ENCODE data around the gene SH3BP2.

SH3BP2 gene

DNA sequence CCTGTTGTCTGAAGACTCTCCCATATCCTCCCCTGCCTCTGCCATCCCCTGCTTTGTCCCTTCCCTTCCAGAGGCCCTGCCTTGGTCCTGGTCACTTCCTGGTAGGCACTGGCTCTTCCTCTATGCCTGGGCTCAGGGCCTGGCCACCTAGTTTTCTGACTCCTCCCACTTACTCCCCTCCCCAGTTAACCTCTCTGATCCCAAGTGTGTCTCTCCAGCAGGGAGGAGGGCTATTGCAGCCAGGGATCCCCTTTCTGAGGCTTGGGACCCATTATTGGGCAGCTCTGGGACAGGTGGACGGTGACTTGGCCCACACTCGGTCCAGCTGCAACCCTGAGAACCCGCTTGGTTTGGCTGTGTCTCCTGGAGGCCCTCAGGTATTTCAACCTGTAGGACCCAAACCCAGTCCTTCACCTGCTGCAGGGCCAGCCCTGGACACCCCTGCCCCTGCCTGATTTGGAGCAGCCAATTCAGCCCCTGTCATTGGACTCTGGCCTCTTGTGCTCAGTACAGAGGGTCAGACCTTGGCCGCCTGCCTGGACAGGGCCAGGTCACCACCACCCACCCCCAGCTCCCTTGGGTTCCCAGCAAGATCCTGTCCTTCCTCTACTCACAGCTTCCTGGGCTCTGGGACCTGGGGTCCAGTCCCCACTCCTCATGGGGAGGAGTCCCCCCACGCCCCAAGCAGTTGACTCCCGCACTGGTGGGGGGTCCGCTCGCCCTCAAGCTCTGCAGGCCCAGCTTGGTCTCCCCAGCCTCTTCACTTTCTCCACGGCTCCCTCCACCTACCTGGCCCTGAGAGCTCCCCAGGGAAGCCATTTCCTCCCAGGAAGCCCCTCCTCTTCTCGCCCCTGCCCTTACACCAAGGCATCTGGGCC lies 1.1 kb upstream of the SH3BP2 start:
- Histone ChIP-seq H2BK120ac (ENCODE audit: insufficient read depth, low read length, poor library complexity) (no peak overlapping the region), H4K8ac (ENCODE audit: low read depth, low read length) (no peak overlapping the region), H3K4me1 (ENCODE audit: control insufficient read depth in 1 of 2, insufficient read depth in 2 of 2, low read length in 2 of 2) (peaks cover 18 to 29% of the 10 kb centered on the region in 2 experiments), H3K18ac (ENCODE audit: low read length) (no peak overlapping the region), H3K27ac (ENCODE audit: low read depth, low read length) (no peak overlapping the region), H3K79me2 (ENCODE audit: control insufficient read depth, insufficient read depth, low read length, poor library complexity) (no peaks in the 10 kb centered on the region), H3K9ac (ENCODE audit: low read length) (no peak overlapping the region), H3K36me3 (ENCODE audit: control insufficient read depth in 1 of 2, insufficient read depth in 2 of 2, low read length in 2 of 2) (no peaks in the 10 kb centered on the region), H3K4me3 (ENCODE audit: low read depth, low read length) (no peak overlapping the region), H2BK5ac (ENCODE audit: low read depth, low read length, poor library complexity) (no peak overlapping the region), H2AFZ (ENCODE audit: insufficient read depth, low read length, poor library complexity) (no peak overlapping the region), H3K79me1 (ENCODE audit: low read length) (peaks cover 9% of the 10 kb centered on the region), H3K4me2 (ENCODE audit: low read length) (no peak overlapping the region), H3K27me3 (ENCODE audit: insufficient read depth, low read length) (no peaks in the 10 kb centered on the region), H3K14ac (ENCODE audit: low read length) (no peak overlapping the region), H3K9me3 (ENCODE audit: insufficient read depth, low read depth, low read length) (peaks cover 5% of the 10 kb centered on the region), H2BK12ac (ENCODE audit: low read length) (no peak overlapping the region), H3K4ac (ENCODE audit: low read depth, low read length) (no peak overlapping the region), H3K23ac (ENCODE audit: low read length) (no peak overlapping the region), H4K12ac (ENCODE audit: low read depth, low read length) (no peak overlapping the region), H2AK5ac (ENCODE audit: low read length) (no peak overlapping the region), H4K91ac (ENCODE audit: low read depth, low read length) (no peak overlapping the region)
- DNase-seq = no peak
- no CpG with 5 or more reads among the region's 10 CpGs for WGBS (ENCODE audit: extremely low coverage, insufficient coverage, insufficient read length)

DNA sequence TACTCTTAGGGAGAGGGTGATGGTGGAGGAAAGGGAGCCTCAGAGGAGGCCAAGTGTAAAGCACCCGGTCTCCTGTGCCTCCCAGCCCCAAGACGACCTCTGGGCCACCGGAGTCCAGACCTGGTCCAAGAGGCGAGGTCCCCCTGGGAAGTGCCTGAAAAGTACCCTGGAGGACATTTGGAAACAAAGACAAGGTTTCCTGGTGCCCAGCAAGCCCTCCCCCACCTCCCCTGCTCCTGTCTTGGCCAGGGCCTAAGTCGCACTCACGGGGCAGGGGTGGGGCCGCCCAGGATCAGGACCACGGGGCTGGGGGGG lies 532 bp upstream of the SH3BP2 start:
- Histone ChIP-seq H4K12ac (ENCODE audit: low read depth, low read length) (no peak overlapping the region), H2AK5ac (ENCODE audit: low read length) (no peak overlapping the region), H3K4me3 (ENCODE audit: low read depth, low read length) (no peak overlapping the region), H3K36me3 (ENCODE audit: control insufficient read depth in 1 of 2, insufficient read depth in 2 of 2, low read length in 2 of 2) (no peaks in the 10 kb centered on the region), H3K4me1 (ENCODE audit: control insufficient read depth in 1 of 2, insufficient read depth in 2 of 2, low read length in 2 of 2) (peaks cover 19 to 30% of the 10 kb centered on the region in 2 experiments), H3K14ac (ENCODE audit: low read length) (no peak overlapping the region), H3K23ac (ENCODE audit: low read length) (no peak overlapping the region), H3K27me3 (ENCODE audit: insufficient read depth, low read length) (no peaks in the 10 kb centered on the region), H3K18ac (ENCODE audit: low read length) (no peak overlapping the region), H3K79me1 (ENCODE audit: low read length) (peaks cover 9% of the 10 kb centered on the region), H4K8ac (ENCODE audit: low read depth, low read length) (no peak overlapping the region), H3K9me3 (ENCODE audit: insufficient read depth, low read depth, low read length) (peaks cover 5% of the 10 kb centered on the region), H2BK5ac (ENCODE audit: low read depth, low read length, poor library complexity) (no peak overlapping the region), H3K79me2 (ENCODE audit: control insufficient read depth, insufficient read depth, low read length, poor library complexity) (no peaks in the 10 kb centered on the region), H3K27ac (ENCODE audit: low read depth, low read length) (no peak overlapping the region), H2BK12ac (ENCODE audit: low read length) (no peak overlapping the region), H4K91ac (ENCODE audit: low read depth, low read length) (no peak overlapping the region), H3K4me2 (ENCODE audit: low read length) (peak overlapping the region; percentile 40), H2AFZ (ENCODE audit: insufficient read depth, low read length, poor library complexity) (no peak overlapping the region), H2BK120ac (ENCODE audit: insufficient read depth, low read length, poor library complexity) (no peak overlapping the region), H3K9ac (ENCODE audit: low read length) (no peak overlapping the region), H3K4ac (ENCODE audit: low read depth, low read length) (no peak overlapping the region)
- no peak for DNase-seq
- WGBS (ENCODE audit: extremely low coverage, insufficient coverage, insufficient read length) = no CpG with 5 or more reads among the region's 8 CpGs

DNA sequence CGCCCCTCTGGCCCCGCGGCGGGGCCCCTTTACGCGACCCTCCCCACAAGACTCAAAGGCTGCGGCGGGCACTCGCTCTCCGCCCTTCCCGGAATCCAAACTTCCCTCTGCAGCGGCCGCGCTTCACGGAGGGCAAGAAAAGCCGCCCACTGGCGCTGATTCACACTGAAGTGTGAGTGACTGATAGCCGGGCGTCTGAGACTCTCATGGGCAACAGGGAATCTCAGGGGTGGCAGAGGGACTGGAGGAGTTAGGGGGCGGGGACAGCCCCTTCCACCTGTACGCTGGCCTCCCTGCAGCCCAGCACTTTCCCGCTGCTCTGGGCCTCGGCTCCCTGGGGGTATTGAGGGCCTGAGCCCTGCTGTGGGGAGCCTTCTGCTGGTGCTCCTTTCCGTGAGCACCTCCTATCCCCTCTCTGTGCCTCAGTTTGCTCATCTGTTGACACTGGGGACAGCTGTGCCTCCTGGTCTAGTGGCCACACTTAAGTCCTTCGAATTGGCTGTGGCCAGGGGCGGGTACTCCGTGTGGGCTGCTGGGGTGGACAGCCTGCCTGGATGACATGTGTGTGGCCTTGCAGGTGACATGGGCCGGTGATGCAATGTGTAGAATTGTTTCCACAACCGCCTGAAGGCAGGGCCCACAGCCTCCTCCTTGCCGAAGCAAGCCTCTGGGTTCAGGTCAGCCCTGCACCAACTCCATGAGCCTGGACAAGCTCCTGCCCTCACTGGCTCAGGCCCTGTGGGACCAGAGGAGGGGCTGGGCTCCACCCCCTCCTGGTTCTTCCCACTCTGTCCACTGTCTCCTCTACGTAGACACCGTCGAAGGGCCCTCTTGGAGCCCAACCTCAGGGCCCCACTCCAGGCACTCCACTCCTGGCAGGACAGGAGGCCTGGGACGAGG lies 951 bp downstream of the SH3BP2 start:
- no peak overlapping the region for H3K4me3 ChIP-seq (ENCODE audit: low read depth, low read length)
- no CpG with 5 or more reads among the region's 34 CpGs for WGBS (ENCODE audit: extremely low coverage, insufficient coverage, insufficient read length)
- peaks cover 9% of the 10 kb centered on the region for H3K79me1 ChIP-seq (ENCODE audit: low read length)
- no peak overlapping the region for H2BK5ac ChIP-seq (ENCODE audit: low read depth, low read length, poor library complexity)
- H4K8ac ChIP-seq (ENCODE audit: low read depth, low read length) = no peak overlapping the region
- DNase-seq = peak; percentile 94 to 98
- H3K4me1 ChIP-seq (ENCODE audit: control insufficient read depth in 1 of 2, insufficient read depth in 2 of 2, low read length in 2 of 2) = peaks cover 19 to 30% of the 10 kb centered on the region in 2 experiments
- H4K12ac ChIP-seq (ENCODE audit: low read depth, low read length) = no peak overlapping the region
- H2AK5ac ChIP-seq (ENCODE audit: low read length) = peak overlapping the region; percentile 16
- H2BK120ac ChIP-seq (ENCODE audit: insufficient read depth, low read length, poor library complexity) = peak overlapping the region; percentile 37
- peak overlapping the region; percentile 57 for H3K4me2 ChIP-seq (ENCODE audit: low read length)
- no peak overlapping the region for H3K23ac ChIP-seq (ENCODE audit: low read length)
- peaks cover 5% of the 10 kb centered on the region for H3K9me3 ChIP-seq (ENCODE audit: insufficient read depth, low read depth, low read length)
- H4K91ac ChIP-seq (ENCODE audit: low read depth, low read length) = peak overlapping the region; percentile 33
- no peak overlapping the region for H3K27ac ChIP-seq (ENCODE audit: low read depth, low read length)
- H3K79me2 ChIP-seq (ENCODE audit: control insufficient read depth, insufficient read depth, low read length, poor library complexity) = no peaks in the 10 kb centered on the region
- H3K4ac ChIP-seq (ENCODE audit: low read depth, low read length) = no peak overlapping the region
- no peak overlapping the region for H2AFZ ChIP-seq (ENCODE audit: insufficient read depth, low read length, poor library complexity)
- peak overlapping the region; percentile 4 for H2BK12ac ChIP-seq (ENCODE audit: low read length)
- H3K9ac ChIP-seq (ENCODE audit: low read length) = no peak overlapping the region
- peak overlapping the region; percentile 5 for H3K18ac ChIP-seq (ENCODE audit: low read length)
- H3K27me3 ChIP-seq (ENCODE audit: insufficient read depth, low read length) = no peaks in the 10 kb centered on the region
- no peaks in the 10 kb centered on the region for H3K36me3 ChIP-seq (ENCODE audit: control insufficient read depth in 1 of 2, insufficient read depth in 2 of 2, low read length in 2 of 2)
- no peak overlapping the region for H3K14ac ChIP-seq (ENCODE audit: low read length)

DNA sequence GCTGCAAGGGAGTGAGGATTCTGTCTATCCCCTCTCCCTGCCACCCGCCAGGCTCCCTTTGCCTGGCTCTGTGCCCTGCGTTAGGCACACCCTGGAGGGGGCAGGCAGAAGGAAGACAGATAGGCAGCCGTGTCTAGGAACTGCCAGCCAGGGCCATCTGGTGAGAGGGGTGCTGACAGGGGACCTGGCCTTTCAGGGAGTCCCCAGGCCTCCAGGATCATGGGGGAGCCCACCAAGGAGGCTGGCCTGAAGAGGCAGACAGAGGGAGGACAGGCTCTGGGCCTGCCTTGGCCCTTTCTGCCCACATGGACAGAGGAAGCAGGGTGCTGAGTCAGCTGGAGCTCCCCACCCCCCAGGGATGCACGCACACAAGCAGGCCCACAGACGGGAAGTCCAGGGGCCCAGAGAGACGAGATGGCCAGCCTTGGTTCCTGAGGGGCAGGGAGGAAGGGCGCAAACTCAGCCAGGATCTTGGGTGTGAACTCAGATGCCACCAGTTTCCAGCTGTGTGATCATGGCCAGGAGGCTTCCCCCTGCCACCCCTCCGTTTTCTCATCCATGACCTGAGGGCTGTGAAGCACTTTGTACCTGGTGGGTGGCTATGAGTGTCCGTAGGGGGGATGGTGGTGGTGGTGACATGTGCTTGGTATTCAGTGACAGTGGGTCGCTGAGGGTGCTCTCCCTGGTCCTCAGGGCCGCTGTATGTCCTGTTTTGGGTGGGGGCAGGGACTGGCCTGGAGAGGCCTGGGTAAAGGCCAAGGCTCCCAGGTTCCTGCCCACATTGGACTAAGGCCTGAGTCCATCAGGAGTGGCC lies 1.8 kb downstream of the SH3BP2 start:
- Histone ChIP-seq H2BK12ac (ENCODE audit: low read length) (peak overlapping the region; percentile 12), H3K27ac (ENCODE audit: low read depth, low read length) (no peak overlapping the region), H2BK120ac (ENCODE audit: insufficient read depth, low read length, poor library complexity) (peak overlapping the region; percentile 21), H3K23ac (ENCODE audit: low read length) (no peak overlapping the region), H2BK5ac (ENCODE audit: low read depth, low read length, poor library complexity) (no peak overlapping the region), H3K9me3 (ENCODE audit: insufficient read depth, low read depth, low read length) (peaks cover 5% of the 10 kb centered on the region), H3K36me3 (ENCODE audit: control insufficient read depth in 1 of 2, insufficient read depth in 2 of 2, low read length in 2 of 2) (no peaks in the 10 kb centered on the region), H3K4ac (ENCODE audit: low read depth, low read length) (no peak overlapping the region), H2AK5ac (ENCODE audit: low read length) (peak overlapping the region; percentile 16), H3K9ac (ENCODE audit: low read length) (no peak overlapping the region), H3K4me2 (ENCODE audit: low read length) (no peak overlapping the region), H3K4me3 (ENCODE audit: low read depth, low read length) (no peak overlapping the region), H3K14ac (ENCODE audit: low read length) (peak overlapping the region; percentile 25), H3K4me1 (ENCODE audit: control insufficient read depth in 1 of 2, insufficient read depth in 2 of 2, low read length in 2 of 2) (peaks cover 19 to 30% of the 10 kb centered on the region in 2 experiments), H4K91ac (ENCODE audit: low read depth, low read length) (peak overlapping the region; percentile 33), H3K18ac (ENCODE audit: low read length) (peak overlapping the region; percentile 5), H3K79me1 (ENCODE audit: low read length) (peaks cover 9% of the 10 kb centered on the region), H3K79me2 (ENCODE audit: control insufficient read depth, insufficient read depth, low read length, poor library complexity) (no peaks in the 10 kb centered on the region), H4K12ac (ENCODE audit: low read depth, low read length) (no peak overlapping the region), H3K27me3 (ENCODE audit: insufficient read depth, low read length) (no peaks in the 10 kb centered on the region), H2AFZ (ENCODE audit: insufficient read depth, low read length, poor library complexity) (peak overlapping the region; percentile 20), H4K8ac (ENCODE audit: low read depth, low read length) (peak overlapping the region; percentile 5)
- WGBS (ENCODE audit: extremely low coverage, insufficient coverage, insufficient read length) = no CpG with 5 or more reads among the region's 11 CpGs
- DNase-seq = peak in 1 of 2 donors; percentile 35
